RWPE2 (cell line): ENCODE results near the gene BLCAP.
"Not testable (repeated sequence)": the region's sequence is repeated elsewhere in the genome, so short reads cannot be mapped to it uniquely, and the experiment has no call there.

Source experiments
- ATAC-seq: fragments of 200-7000 bp; cut with Tn5 transposase; 3 replicates; pipeline ENCODE4 v1.9.1; 2021; ENCODE audit warnings: low read depth
- DNase-seq: peaks from one replicate; pipeline ENCODE4 v3.0.0-alpha.2; 2020; ENCODE audit warnings: low spot score
- H3K27ac ChIP-seq: fragments of 450-650 bp; 2 replicates; pipeline ENCODE4 v1.5.1; 2017; ENCODE audit warnings: mild to moderate bottlenecking; ENCODE audit not compliant: poor library complexity, severe bottlenecking
- H3K27me3 ChIP-seq: fragments of 250-450 bp; sonication (Bioruptor Pico); 2 replicates; pipeline ENCODE4 v1.5.1; 2021; ENCODE audit warnings: mild to moderate bottlenecking, moderate library complexity; ENCODE audit not compliant: insufficient read depth, poor library complexity, severe bottlenecking
- H3K36me3 ChIP-seq: fragments of 250-450 bp; sonication (Bioruptor Pico); 2 replicates; pipeline ENCODE4 v1.5.1; 2020; ENCODE audit warnings: low read depth, mild to moderate bottlenecking, moderate library complexity
- H3K4me1 ChIP-seq: fragments of 250-450 bp; sonication (Bioruptor Pico); 2 replicates; pipeline ENCODE4 v1.5.1; 2021; ENCODE audit warnings: mild to moderate bottlenecking, moderate library complexity; ENCODE audit not compliant: insufficient read depth, poor library complexity, severe bottlenecking
- H3K4me3 ChIP-seq: fragments of 250-450 bp; sonication (Bioruptor Pico); 2 replicates; pipeline ENCODE4 v1.5.1; 2021; ENCODE audit warnings: mild to moderate bottlenecking, moderate library complexity; ENCODE audit not compliant: severe bottlenecking
- H3K9me3 ChIP-seq: fragments of 250-450 bp; sonication (Bioruptor Pico); 2 replicates; pipeline ENCODE4 v1.5.1; 2021; ENCODE audit warnings: mild to moderate bottlenecking, moderate library complexity; ENCODE audit not compliant: severe bottlenecking
- CTCF ChIP-seq: fragments of 450-650 bp; IDR thresholded peaks from one replicate; pipeline ENCODE4 v1.5.1; 2017; ENCODE audit warnings: mild to moderate bottlenecking, moderate library complexity; ENCODE audit not compliant: poor library complexity, severe bottlenecking

The BLCAP gene

GRCh38 chr20:37471741-37472235 lies 55.9 kb downstream of the BLCAP start:
- no peaks in the 10 kb centered on the region for H3K9me3 ChIP-seq
- peak; percentile 17; the same call in 2 of the 3 replicates for ATAC-seq
- DNase-seq = peak; percentile 63
- no peaks in the 10 kb centered on the region for H3K27me3 ChIP-seq
- H3K27ac ChIP-seq = no peak overlapping the region
- H3K4me1 ChIP-seq = no peaks in the 10 kb centered on the region
- H3K4me3 ChIP-seq = no peak overlapping the region
- no peaks in the 10 kb centered on the region for H3K36me3 ChIP-seq
- TF ChIP-seq CTCF = no peak

- H3K27me3 ChIP-seq, H3K27ac ChIP-seq, ATAC-seq, H3K36me3 ChIP-seq, H3K4me3 ChIP-seq, H3K4me1 ChIP-seq, H3K9me3 ChIP-seq: not testable (repeated sequence)
- peak; percentile 63 for DNase-seq
Measured at GRCh38 chr20:37470190-37470589, 57.5 kb downstream of the BLCAP start.

GRCh38 chr20:37469531-37469930 lies 58.1 kb downstream of the BLCAP start:
- Histone ChIP-seq H3K4me3 (no peak overlapping the region), H3K36me3 (no peaks in the 10 kb centered on the region), H3K9me3 (no peaks in the 10 kb centered on the region), H3K27ac (no peak overlapping the region), H3K4me1 (no peaks in the 10 kb centered on the region), H3K27me3 (no peaks in the 10 kb centered on the region)
- ATAC-seq = no peak
- TF ChIP-seq CTCF = no peak
- DNase-seq = peak; percentile 78

GRCh38 chr20:37468886-37469285 lies 58.8 kb downstream of the BLCAP start:
- H3K36me3 ChIP-seq = no peaks in the 10 kb centered on the region
- no peak overlapping the region for H3K27ac ChIP-seq
- ATAC-seq (no peak), DNase-seq (peak; percentile 52)
- H3K9me3 ChIP-seq = no peaks in the 10 kb centered on the region
- no peaks in the 10 kb centered on the region for H3K4me1 ChIP-seq
- H3K27me3 ChIP-seq = no peaks in the 10 kb centered on the region
- no peak for TF ChIP-seq CTCF
- no peak overlapping the region for H3K4me3 ChIP-seq
